Measurements from ENCODE around the gene RGS7. TPM values are rescaled to one million over a fixed set of nuclear protein-coding genes. Genes with fewer than 3 reads are reported as not detected.
"Not testable (repeated sequence)": the region's sequence is repeated elsewhere in the genome, so short reads cannot be mapped to it uniquely, and the experiment has no call there.

RGS7 gene
- total RNA-seq, 4 donors from 2014 or later: 0.27 TPM; not detected in 3

- H3K27me3 ChIP-seq: no peaks in the 10 kb centered on the region
- H3K36me3 ChIP-seq: no peaks in the 10 kb centered on the region
- H3K4me3 ChIP-seq: no peak overlapping the region
- TF ChIP-seq EP300 (IDR thresholded peaks at IDR 0.05): no peak
- no peak for TF ChIP-seq POLR2AphosphoS5 (IDR thresholded peaks at IDR 0.05)
- no peak for TF ChIP-seq POLR2A (IDR thresholded peaks at IDR 0.05)
- no peak for TF ChIP-seq CTCF (IDR thresholded peaks at IDR 0.05)
- no peak overlapping the region for H3K27ac ChIP-seq
- no peak for ATAC-seq
- 40 to 67% methylated on average over 2 of the region's 2 CpGs for WGBS, 2 donors (ENCODE audit: low coverage in 1 of 2)
- no peaks in the 10 kb centered on the region for H3K4me1 ChIP-seq
- H3K9me3 ChIP-seq: no peaks in the 10 kb centered on the region
These were observed 572.2 kb downstream of the RGS7 start for GRCh38 chr1:240784776-240785175.

GRCh38 chr1:240783728-240784137 is 573.3 kb downstream of the RGS7 start:
- not testable (repeated sequence) for H3K9me3 ChIP-seq, ATAC-seq, H3K27ac ChIP-seq, H3K36me3 ChIP-seq, H3K27me3 ChIP-seq, H3K4me3 ChIP-seq, H3K4me1 ChIP-seq
- WGBS, 2 donors (ENCODE audit: low coverage in 1 of 2): 86 to 87% methylated on average over 3 to 7 of the region's 7 CpGs

- Histone ChIP-seq H3K27ac (no peak overlapping the region), H3K36me3 (no peaks in the 10 kb centered on the region), H3K9me3 (no peaks in the 10 kb centered on the region), H3K4me1 (no peaks in the 10 kb centered on the region), H3K4me3 (no peak overlapping the region), H3K27me3 (peaks cover 6% of the 10 kb centered on the region)
- no peak for ATAC-seq
- 37 to 80% methylated on average over 1 to 2 of the region's 2 CpGs for WGBS, 2 donors (ENCODE audit: low coverage in 1 of 2)
- TF ChIP-seq POLR2A (IDR thresholded peaks at IDR 0.05): no peak
- no peak for TF ChIP-seq POLR2AphosphoS5 (IDR thresholded peaks at IDR 0.05)
- no peak for TF ChIP-seq CTCF (IDR thresholded peaks at IDR 0.05)
- TF ChIP-seq EP300 (IDR thresholded peaks at IDR 0.05): no peak
These were observed 580.8 kb downstream of the RGS7 start for GRCh38 chr1:240776237-240776636.

GRCh38 chr1:240772131-240772530 is 584.9 kb downstream of the RGS7 start:
- TF ChIP-seq CTCF (IDR thresholded peaks at IDR 0.05) (no peak), EP300 (IDR thresholded peaks at IDR 0.05) (no peak), POLR2A (IDR thresholded peaks at IDR 0.05) (no peak), POLR2AphosphoS5 (IDR thresholded peaks at IDR 0.05) (no peak)
- no peak for ATAC-seq
- WGBS, 2 donors (ENCODE audit: low coverage in 1 of 2): 64 to 75% methylated on average over 3 of the region's 3 CpGs

GRCh38 chr1:240771450-240771849 is 585.6 kb downstream of the RGS7 start:
- no peaks in the 10 kb centered on the region for H3K4me1 ChIP-seq
- no peaks in the 10 kb centered on the region for H3K36me3 ChIP-seq
- H3K4me3 ChIP-seq: no peak overlapping the region
- H3K9me3 ChIP-seq: no peaks in the 10 kb centered on the region
- H3K27ac ChIP-seq: no peak overlapping the region
- TF ChIP-seq CTCF (IDR thresholded peaks at IDR 0.05) (no peak), EP300 (IDR thresholded peaks at IDR 0.05) (no peak), POLR2A (IDR thresholded peaks at IDR 0.05) (no peak), POLR2AphosphoS5 (IDR thresholded peaks at IDR 0.05) (no peak)
- WGBS, 2 donors (ENCODE audit: low coverage in 1 of 2): 92% methylated on average over 9 to 10 of the region's 16 CpGs
- no peak for ATAC-seq
- peaks cover 6% of the 10 kb centered on the region for H3K27me3 ChIP-seq

More at GRCh38 chr1:240772131-240772530, 584.9 kb downstream of the RGS7 start:
- Histone ChIP-seq H3K9me3 (no peaks in the 10 kb centered on the region), H3K4me3 (no peak overlapping the region), H3K4me1 (no peaks in the 10 kb centered on the region), H3K27me3 (peaks cover 6% of the 10 kb centered on the region), H3K27ac (no peak overlapping the region), H3K36me3 (no peaks in the 10 kb centered on the region)

Measured in gastroesophageal sphincter (tissue), 4 donors.